DMS53 (cell line): ENCODE measurements around the gene RGL1.
A peak's percentile ranks its signal among the peaks of the same experiment; 100 is the strongest.

Experiments
- DNase-seq: peaks from one replicate; lab custom pipeline; 2025; lab: John Stamatoyannopoulos, UW

The RGL1 gene

GRCh38 chr1:183889095-183889494, 84.2 kb downstream of the RGL1 start:
- no peak for DNase-seq

DNA sequence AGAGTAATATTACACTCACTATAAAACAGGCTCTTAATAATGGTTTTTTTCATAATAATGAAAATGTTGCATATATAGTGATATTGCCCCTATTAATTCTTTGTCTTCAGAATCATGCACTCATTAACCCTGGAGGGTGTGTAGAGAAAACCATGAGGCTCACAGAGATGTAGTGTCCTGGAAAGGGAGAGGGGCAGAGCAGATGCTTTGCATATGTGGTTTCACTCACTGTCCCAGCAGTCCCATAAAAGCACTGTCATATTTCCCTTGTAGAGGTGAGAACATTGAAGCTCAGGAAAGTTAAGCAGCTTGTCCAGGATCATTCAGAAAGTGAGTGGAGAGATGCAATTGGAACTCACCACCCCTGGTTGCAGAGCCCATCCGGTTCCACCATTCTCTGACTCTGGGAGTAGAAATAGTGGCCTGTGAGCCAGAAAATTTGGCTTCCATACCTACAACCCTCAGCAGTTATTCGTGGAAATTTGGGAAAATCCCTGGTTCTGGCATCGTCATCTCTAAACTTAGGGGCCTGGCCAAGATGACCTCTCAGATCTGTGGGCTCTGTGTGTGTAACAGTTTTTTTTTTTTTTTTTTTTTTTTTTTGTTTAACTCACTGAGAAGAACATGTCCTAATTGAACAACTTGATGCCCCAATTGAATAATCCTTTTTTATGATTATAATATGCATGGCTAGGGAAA, 86.4 kb downstream of the RGL1 start:
- no peak for DNase-seq

- DNase-seq, result no peak
These were observed 87.5 kb downstream of the RGL1 start for GRCh38 chr1:183892351-183892793.

DNA sequence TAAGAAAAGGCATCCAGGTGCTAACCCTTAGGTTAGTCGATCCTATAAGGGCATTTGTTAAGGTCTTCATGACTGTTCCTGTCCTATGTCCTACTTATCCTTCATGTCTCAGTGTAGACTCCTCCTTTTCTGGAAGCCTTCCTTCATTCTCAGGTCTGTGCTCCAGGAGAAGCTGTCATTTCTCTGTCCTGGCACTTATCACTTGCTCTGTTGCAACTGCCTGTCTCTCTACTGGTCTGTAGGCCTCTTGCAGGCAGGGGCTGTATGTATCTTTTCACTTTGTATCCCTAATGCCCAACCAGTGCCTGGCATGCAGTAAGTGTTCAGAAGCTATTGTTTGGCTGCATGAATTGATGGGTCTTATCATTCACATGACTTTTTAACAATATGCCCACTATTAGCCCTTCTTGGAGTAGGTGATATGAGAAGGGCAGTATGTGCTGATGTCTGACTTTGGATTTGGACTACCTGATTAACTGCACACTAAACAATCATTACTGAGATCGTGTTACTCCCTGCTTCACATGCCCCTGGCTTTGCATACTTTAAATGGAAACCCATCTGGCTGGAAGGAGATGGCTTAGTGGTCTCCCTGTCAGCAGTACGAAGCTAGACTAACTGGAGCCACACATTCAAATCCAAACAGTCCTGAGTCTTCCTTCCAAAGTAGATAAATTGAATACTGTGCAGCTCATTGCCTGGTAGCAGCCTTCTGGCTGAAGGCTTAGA, 88.8 kb downstream of the RGL1 start:
- no peak for DNase-seq

DNA sequence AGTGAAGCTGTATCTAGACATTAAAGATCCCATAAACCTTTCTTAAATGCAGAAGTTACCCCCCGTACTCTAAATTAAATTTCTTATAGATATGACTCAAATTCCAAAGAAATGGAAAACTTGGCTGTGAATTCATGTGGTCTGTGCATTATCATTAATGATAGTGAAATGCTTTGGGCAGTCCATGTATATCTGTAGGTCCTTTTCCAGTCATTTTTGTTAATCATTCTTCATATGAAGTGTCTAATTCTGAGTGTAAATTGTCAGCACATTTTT, 89.3 kb downstream of the RGL1 start:
- no peak for DNase-seq

DNA sequence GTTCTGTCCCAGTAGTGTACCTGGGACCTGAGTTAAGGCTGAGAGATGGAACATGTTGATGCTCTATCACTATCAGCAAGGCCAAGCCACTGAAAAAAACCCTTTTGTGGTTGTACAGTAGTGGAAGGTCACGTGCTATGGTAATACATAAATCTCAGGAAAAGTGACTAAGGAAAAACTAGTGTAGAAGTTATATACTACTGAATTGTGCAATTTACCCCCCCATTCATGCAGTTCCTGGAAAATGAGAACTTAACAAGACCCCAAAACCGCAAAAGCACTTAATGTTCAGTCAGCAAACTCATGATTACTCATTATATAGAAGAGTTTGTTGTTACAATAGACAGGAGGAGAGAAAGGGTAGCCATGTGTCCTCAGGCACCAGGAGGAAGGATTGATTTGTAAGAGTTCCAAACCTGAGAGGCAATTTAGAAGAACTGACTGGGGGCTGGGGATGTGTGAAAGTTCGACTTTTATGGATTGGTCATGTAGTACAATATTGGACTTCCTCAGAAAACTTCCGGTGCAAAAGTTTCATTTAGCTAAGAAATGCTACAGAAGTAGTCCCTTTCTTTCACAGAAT, 91.6 kb downstream of the RGL1 start:
- no peak for DNase-seq

GRCh38 chr1:183898001-183898396, 93.1 kb downstream of the RGL1 start:
- no peak for DNase-seq

DNA sequence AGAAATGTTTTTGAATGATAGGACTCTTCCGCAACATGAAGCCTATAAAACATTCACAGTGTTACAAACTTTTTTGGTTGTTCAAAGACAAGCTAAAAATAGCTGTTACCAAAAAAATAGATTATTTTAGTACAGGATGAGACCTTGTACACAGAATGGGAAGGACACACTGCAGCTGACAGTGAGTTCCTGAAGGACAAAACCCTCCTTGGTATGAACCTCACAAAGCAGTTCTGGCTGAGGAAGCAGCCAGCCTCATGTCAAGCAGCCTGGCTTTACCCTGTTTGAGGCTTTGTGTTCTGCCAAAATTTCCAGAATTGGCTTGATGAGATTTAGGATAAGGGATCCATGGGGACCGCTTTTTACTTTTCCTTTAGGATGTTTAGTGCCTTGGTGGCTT, 93.7 kb downstream of the RGL1 start:
- DNase-seq, result no peak

DNA sequence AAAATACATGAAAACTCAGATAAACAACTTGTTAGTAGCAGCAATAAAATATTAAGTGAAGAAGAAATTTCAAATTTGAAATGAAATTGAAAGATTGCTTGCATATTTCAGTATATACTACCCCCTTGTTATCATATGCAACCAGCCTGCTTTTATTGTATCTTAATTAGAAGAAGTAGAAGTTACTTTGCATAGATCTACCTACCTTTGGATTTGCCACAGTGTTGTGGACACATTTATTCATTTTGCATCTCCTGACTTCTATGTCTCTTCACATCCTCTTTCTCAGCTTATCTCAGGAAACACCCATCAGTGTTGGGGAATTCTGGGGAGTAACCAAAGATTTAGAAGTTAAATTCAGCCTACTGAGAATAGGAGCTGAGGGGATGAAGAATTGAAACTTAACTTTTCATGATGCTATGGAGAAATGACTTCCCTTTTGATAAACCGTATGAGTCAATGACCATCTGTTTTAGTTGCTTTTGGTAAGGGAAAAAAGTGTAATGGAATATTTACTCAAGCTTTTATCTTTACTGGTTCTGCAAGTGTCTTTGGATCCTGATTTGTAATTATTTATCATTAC, 96.9 kb downstream of the RGL1 start:
- no peak for DNase-seq

- DNase-seq, result no peak
These were observed 98.2 kb downstream of the RGL1 start for GRCh38 chr1:183903101-183903500.

DNA sequence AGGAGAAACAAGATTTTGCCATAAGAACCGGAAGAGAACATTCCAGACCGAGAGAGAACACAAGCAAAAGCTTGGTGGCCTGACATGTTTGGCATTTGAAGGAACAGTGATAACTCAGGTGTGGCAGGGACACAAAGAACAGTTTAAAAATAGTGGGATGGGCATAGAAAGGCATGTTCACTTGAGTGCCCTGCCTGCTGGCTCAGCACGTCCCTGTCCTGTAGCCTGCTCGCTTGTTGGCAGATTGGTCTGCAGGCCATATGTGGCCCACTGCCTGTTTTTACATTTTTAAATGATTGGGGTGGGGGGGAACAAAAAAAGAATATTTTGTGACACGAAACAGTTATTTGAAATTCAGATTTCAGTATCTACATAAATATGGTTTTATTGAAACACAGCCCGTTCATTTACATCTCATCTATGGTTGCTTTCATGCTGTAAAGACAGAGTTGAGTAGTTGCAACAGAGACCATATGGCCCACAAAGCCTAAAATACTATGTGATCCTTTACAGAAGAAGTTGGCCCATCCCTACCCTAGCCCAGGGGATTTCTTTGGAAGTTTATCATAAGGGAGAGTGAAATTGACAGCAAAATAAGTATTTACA, 100.7 kb downstream of the RGL1 start:
- DNase-seq, result no peak

DNA sequence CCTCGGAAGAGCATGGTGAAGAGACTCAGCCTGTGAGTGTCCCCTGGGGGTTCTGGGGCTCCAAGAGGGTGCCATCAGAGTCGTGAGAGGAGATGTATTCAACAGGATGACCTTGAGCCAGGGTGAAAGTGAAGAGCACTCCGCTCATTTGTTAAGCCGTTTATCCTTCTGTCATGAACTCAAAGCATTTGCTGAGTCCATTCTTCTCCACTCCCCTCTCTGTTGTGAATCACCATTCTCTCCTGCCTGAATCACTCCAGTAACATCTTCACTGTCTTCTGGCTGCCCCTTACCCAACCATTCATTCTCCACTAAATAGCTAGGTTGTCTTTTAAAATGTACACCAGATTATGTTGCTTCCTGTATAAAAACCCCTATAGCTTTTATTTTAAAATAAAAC, 102.2 kb downstream of the RGL1 start:
- no peak for DNase-seq

GRCh38 chr1:183908079-183908478, 103.2 kb downstream of the RGL1 start:
- DNase-seq, result no peak

DNA sequence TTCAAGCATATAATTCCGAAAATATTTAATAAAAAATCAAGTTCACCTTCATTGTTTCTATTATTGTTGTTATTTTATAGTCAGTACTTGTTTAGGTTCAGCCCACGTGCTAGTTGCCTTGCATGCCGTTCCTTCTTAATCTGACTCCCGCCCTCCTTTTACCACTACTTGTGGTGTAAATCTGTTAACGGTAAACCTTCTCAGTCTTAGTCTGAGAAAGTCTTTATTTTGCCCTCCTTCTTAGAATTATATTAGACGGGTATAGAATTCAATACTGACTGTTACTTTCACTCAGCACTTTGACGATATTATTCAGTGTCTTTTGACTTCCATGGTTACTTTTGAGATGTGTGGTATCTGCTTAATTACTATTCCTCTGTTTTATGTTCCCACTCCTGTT, 104.8 kb downstream of the RGL1 start:
- no peak for DNase-seq

- DNase-seq, result no peak
These were observed 105.9 kb downstream of the RGL1 start for GRCh38 chr1:183910845-183911244.

DNA sequence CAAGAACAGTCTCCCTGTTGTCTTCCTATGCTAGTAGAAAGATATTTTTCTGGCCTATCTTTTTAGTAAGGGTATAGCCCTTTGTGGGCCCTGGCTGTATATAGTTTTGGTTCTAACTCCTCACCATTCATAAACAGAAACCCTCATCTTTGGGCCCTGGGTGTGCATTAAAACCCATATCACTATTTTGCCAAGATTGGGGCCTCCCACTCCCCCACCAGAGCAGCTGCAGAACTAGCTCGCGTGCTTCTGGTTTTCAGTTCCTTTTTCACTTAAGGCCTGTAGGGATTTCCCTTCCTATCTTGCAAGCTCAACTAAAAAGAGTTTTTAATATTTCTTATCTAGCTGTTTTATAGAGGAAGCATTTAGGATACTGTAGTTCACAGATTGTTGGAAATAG, 106.4 kb downstream of the RGL1 start:
- DNase-seq, result no peak

- no peak for DNase-seq
These were observed 107.5 kb downstream of the RGL1 start for GRCh38 chr1:183912265-183912886.

DNA sequence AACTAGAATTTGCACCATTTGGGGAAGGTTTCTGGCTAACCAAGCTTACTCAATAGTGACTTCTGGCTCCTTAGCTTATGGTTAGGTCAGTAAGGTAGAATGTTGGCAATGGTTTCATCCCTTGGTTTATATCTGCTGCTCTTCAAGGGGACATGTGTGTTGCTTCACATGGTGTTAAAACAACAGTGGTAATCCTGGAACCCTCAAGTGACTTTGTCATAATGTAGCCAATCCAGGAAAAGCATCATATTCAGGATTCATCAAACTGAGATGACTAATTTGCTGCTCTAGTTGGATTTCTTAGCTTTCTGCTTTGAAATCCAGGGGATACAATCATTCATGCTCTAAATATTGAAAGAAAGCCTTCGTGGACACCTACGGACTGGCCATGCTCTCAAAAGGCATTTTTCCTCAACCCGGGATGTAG, 108.7 kb downstream of the RGL1 start:
- DNase-seq, result no peak

DNA sequence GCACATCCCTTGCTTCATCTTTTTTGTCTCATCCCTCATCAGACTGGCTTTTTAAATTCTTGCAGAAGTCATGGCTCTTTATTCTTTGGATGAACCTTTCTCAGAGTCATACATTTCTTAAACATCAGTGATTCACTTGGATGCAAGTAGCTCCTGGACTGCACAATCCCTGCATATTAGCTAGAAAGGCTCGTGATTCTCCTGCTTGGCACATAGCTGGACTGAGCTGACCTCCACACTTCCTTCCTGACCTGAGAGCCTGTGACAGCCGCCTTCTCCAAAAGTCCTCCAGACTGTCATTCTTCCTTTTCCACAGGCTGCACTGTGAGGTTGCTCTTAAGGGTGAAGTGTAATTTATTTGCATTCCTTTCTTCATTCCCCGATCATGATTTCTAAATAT, 109.4 kb downstream of the RGL1 start:
- DNase-seq, result no peak

- DNase-seq, result no peak
These were observed 110.0 kb downstream of the RGL1 start for GRCh38 chr1:183914891-183915290.

DNA sequence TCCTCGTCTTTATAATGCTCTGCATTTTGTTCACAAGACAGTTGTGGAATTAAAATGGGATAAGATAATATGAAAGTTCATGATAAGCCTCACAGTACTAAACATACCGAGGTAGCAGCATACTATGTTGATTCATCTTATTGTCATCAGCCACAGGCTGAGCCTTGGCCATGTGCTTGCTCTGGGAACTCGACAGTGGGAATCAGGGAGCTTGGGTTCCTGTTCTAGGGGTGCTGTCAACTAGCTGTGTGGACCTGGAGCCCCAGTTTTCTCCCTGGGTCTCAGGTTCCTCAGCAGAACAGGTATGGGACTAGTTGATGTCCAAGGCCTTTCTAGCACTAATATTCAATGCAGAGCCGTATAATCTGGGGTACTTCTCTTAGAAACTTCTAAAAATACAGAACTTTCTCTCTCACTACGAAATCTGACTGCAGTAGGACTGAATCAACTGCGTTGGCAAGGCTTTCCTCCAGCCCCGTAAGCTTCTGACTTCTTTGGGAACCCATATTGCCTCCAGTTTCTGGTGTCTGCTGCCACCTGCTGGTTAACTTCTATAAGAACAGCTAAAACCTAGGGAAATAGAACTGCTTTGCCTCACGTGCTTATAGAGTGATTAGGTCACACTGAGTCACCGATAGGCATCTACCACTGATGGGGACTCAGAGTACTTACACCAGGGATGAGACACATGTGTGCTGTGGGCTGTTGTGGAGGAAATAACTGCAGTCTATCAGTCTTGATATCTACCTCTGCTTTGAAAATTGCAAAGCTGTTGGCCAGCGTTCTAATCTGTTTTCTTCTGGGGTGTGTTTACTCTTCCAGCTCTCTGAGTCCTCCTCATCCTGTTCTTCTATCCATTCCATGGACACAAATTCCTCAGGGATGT, 110.9 kb downstream of the RGL1 start:
- peak; percentile 95 for DNase-seq
